Measurements from ENCODE around the gene ACAP3. TPM values are rescaled to one million over a fixed set of nuclear protein-coding genes. Genes with fewer than 3 reads are reported as not detected.
A peak's percentile ranks its signal among the peaks of the same experiment; 100 is the strongest.
"Not testable (repeated sequence)": the region's sequence is repeated elsewhere in the genome, so short reads cannot be mapped to it uniquely, and the experiment has no call there.

The ACAP3 gene
- total and polyA plus RNA-seq, 10 donors: 12.6 to 89.7 (median 41.5) TPM

DNA sequence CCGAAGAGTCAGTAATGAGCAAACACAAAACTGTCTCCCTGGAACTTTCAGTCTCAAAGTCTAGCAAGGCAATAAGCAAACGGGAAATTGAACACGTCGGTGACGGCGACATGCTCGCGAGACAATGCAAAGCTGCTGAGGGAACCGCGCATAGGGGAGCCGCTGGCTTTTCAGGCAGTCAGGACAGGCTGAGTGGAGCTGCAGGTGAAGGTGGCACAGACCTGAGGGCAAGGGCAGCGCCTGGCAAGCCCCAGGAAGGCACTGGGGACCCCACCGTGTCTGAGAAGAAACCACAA lies 11.9 kb upstream of the ACAP3 start:
- intact Hi-C loops (cut with DNase I; ENCODE audit: low total_unique reads): no loop called here
- TF ChIP-seq POLR2AphosphoS5 (IDR thresholded peaks at IDR 0.05): no peak
- TF ChIP-seq, protein P1, sequence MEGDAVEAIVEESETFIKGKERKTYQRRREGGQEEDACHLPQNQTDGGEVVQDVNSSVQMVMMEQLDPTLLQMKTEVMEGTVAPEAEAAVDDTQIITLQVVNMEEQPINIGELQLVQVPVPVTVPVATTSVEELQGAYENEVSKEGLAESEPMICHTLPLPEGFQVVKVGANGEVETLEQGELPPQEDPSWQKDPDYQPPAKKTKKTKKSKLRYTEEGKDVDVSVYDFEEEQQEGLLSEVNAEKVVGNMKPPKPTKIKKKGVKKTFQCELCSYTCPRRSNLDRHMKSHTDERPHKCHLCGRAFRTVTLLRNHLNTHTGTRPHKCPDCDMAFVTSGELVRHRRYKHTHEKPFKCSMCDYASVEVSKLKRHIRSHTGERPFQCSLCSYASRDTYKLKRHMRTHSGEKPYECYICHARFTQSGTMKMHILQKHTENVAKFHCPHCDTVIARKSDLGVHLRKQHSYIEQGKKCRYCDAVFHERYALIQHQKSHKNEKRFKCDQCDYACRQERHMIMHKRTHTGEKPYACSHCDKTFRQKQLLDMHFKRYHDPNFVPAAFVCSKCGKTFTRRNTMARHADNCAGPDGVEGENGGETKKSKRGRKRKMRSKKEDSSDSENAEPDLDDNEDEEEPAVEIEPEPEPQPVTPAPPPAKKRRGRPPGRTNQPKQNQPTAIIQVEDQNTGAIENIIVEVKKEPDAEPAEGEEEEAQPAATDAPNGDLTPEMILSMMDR (IDR thresholded peaks at IDR 0.05 in 8 of 11, conservative IDR thresholded peaks at IDR 0.05 in 3 of 11): no peak
- no peak for TF ChIP-seq POLR2A (IDR thresholded peaks at IDR 0.05)
- no peak for DNase-seq
- H3K9me3 ChIP-seq: no peaks in the 10 kb centered on the region
- H3K4me3 ChIP-seq: no peak overlapping the region
- H3K27ac ChIP-seq: no peak overlapping the region
- peaks cover 6 to 55% (median 31%) of the 10 kb centered on the region in 6 donors for H3K4me1 ChIP-seq
- whole genome bisulfite sequencing, 5 donors: 88 to 90% (median 89%) methylated on average over 13 of the region's 13 CpGs
- H3K27me3 ChIP-seq (replicated peaks in 1 of 7): no peaks in the 10 kb centered on the region
- peaks cover 0 to 79% (median 41%) of the 10 kb centered on the region in 6 donors for H3K36me3 ChIP-seq

- TF ChIP-seq POLR2AphosphoS5 (IDR thresholded peaks at IDR 0.05): peak in 2 of 3 donors; percentile 5 to 44
- TF ChIP-seq POLR2A (IDR thresholded peaks at IDR 0.05): no peak
- H3K4me3 ChIP-seq: no peak overlapping the region
- DNase-seq: no peak
- H3K36me3 ChIP-seq: peaks cover 0 to 85% (median 47%) of the 10 kb centered on the region in 6 donors
- intact Hi-C loops (cut with DNase I; ENCODE audit: low total_unique reads): no loop called here
- H3K27ac ChIP-seq: peak overlapping the region in 1 of 8 donors; percentile 13
- WGBS, 5 donors: 88 to 94% (median 92%) methylated on average over 31 to 36 of the region's 36 CpGs
- no peaks in the 10 kb centered on the region for H3K27me3 ChIP-seq (replicated peaks in 1 of 7)
- peaks cover 6 to 55% (median 31%) of the 10 kb centered on the region in 6 donors for H3K4me1 ChIP-seq
- H3K9me3 ChIP-seq: no peaks in the 10 kb centered on the region
Observed at GRCh38 chr1:1318777-1319645, 11.3 kb upstream of the ACAP3 start.

- Histone ChIP-seq H3K27me3 (replicated peaks in 1 of 7) (no peaks in the 10 kb centered on the region), H3K27ac (peak overlapping the region in 2 of 8 donors; percentile 13), H3K36me3 (peaks cover 0 to 93% (median 55%) of the 10 kb centered on the region in 6 donors), H3K9me3 (no peaks in the 10 kb centered on the region), H3K4me3 (no peak overlapping the region), H3K4me1 (peaks cover 2 to 49% (median 26%) of the 10 kb centered on the region in 6 donors)
- intact Hi-C loops (cut with DNase I; ENCODE audit: low total_unique reads): no loop called here
- no peak for DNase-seq
- 75 to 93% (median 89%) methylated on average over 9 of the region's 9 CpGs for WGBS, 5 donors
- TF ChIP-seq POLR2AphosphoS5 (IDR thresholded peaks at IDR 0.05): no peak
- no peak for TF ChIP-seq POLR2A (IDR thresholded peaks at IDR 0.05)
- TF ChIP-seq, protein P1 (IDR thresholded peaks at IDR 0.05 in 8 of 11, conservative IDR thresholded peaks at IDR 0.05 in 3 of 11): no peak
Observed at GRCh38 chr1:1318131-1318652, 10.5 kb upstream of the ACAP3 start.

GRCh38 chr1:1317420-1317819 lies 9.7 kb upstream of the ACAP3 start:
- Histone ChIP-seq H3K4me3 (no peak overlapping the region), H3K27ac (no peak overlapping the region), H3K36me3 (peaks cover 0 to 95% (median 63%) of the 10 kb centered on the region in 6 donors), H3K27me3 (replicated peaks in 1 of 7) (no peaks in the 10 kb centered on the region), H3K9me3 (no peaks in the 10 kb centered on the region), H3K4me1 (peaks cover 0 to 42% (median 19%) of the 10 kb centered on the region in 6 donors)
- no peak for DNase-seq
- TF ChIP-seq, protein P1 (IDR thresholded peaks at IDR 0.05 in 8 of 11, conservative IDR thresholded peaks at IDR 0.05 in 3 of 11): no peak
- TF ChIP-seq POLR2AphosphoS5 (IDR thresholded peaks at IDR 0.05): no peak
- TF ChIP-seq POLR2A (IDR thresholded peaks at IDR 0.05): no peak
- WGBS, 5 donors: 87 to 92% (median 90%) methylated on average over 6 of the region's 6 CpGs
- intact Hi-C loops (cut with DNase I; ENCODE audit: low total_unique reads): no loop called here

DNA sequence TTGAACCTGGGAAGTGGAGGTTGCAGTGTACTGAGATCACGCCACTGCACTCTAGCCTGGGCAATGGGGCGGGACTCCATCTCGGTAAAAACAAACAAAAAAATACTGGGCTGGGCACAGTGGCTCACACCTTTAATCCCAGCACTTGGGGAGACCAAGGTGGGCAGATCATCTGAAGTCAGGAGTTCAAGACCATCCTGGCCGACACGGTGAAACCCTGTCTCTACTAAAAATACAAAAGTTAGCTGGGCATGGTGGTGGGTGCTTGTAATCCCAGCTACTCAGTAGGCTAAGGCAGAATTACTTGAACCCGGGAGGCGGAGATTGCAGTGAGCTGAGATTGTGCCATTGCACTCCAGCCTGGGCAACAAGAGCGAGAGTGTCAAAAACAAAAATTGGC lies 8.5 kb upstream of the ACAP3 start:
- H3K36me3 ChIP-seq: peaks cover 0 to 97% (median 75%) of the 10 kb centered on the region in 6 donors
- H3K27me3 ChIP-seq (replicated peaks in 1 of 7); H3K4me3 ChIP-seq; intact Hi-C loops (cut with DNase I; ENCODE audit: low total_unique reads); H3K27ac ChIP-seq; H3K9me3 ChIP-seq; DNase-seq: not testable (repeated sequence)
- WGBS, 5 donors: 91 to 94% (median 92%) methylated on average over 8 of the region's 8 CpGs
- H3K4me1 ChIP-seq: peaks cover 0 to 30% (median 8%) of the 10 kb centered on the region in 6 donors
